A549 (cell line): Measurements from ENCODE around the gene B3GALNT2. TPM values are rescaled to one million over a fixed set of nuclear protein-coding genes. Genes with fewer than 3 reads are reported as not detected.

Source experiments
- ATAC-seq, 2 experiments: fragments of 200-7000 bp in 1 of 2; fragments of >200 bp in 1 of 2; cut with Nextera tagmentation in 1 of 2; cut with Tn5 transposase in 1 of 2; 3 replicates each; pipeline versions ENCODE4 v1.8.0 to v1.9.1; 2018 to 2020; ENCODE audit warnings: mild to moderate bottlenecking in 1 of 2, moderate library complexity in 1 of 2
- CTCF ChIA-PET: fragments of 300-600 bp; sonication (Branson Sonifier 250); formaldehyde crosslinking; extraction: SDS; loops from one replicate; lab custom pipeline; 2021; ENCODE audit warnings: antibody characterized with exemption, inconsistent platforms; lab: Yijun Ruan, JAX
- POLR2A ChIA-PET: fragments of 350-600 bp; formaldehyde crosslinking; extraction: SDS; loops from one replicate; lab custom pipeline; 2021; ENCODE audit warnings: antibody characterized with exemption, inconsistent platforms; lab: Yijun Ruan, JAX
- DNase-seq, 2 experiments: peaks; one replicate each; pipeline versions ENCODE4 v3.0.0 to v3.0.0-alpha.2; 2011 to 2016; ENCODE audit warnings: low read depth in 1 of 2, low spot score in 1 of 2
- FAIRE-seq: peaks from 2 replicates; lab custom pipeline; 2011; peaks lifted over from hg19 to GRCh38; lab: Jason Lieb, UNC
- H3K27ac ChIP-seq, 2 experiments: fragments of >200 bp; sonication (Bioruptor Twin); formaldehyde crosslinking; 3 replicates each; pipeline ENCODE4 v1.5.1; 2016 to 2017
- H3K4me1 ChIP-seq: fragments of >200 bp; sonication (Bioruptor Twin); formaldehyde crosslinking; 3 replicates; pipeline ENCODE4 v1.6.1; 2016
- H3K4me2 ChIP-seq: fragments of >200 bp; sonication (Bioruptor Twin); formaldehyde crosslinking; 3 replicates; pipeline ENCODE4 v1.6.1; 2016
- H3K4me3 ChIP-seq: fragments of >200 bp; sonication (Bioruptor Twin); formaldehyde crosslinking; 3 replicates; pipeline ENCODE4 v1.5.1; 2016
- H3K9me3 ChIP-seq: fragments of >200 bp; sonication (Bioruptor Twin); formaldehyde crosslinking; 3 replicates; pipeline ENCODE4 v1.6.1; 2016
- CEBPB ChIP-seq, 2 experiments: fragments of >200 bp in 1 of 2; sonication (Bioruptor Twin) in 1 of 2; formaldehyde crosslinking in 1 of 2; IDR thresholded peaks; 2 replicates each; pipeline ENCODE4 v1.6.1; 2012 to 2016
- FOSL2 ChIP-seq, 2 experiments: fragments of 450-650 bp in 1 of 2; fragments of >200 bp in 1 of 2; sonication (Bioruptor Twin) in 1 of 2; formaldehyde crosslinking; IDR thresholded peaks; 2 replicates each; pipeline versions ENCODE4 v1.5.0 to v1.6.1; 2016 to 2020; ENCODE audit warnings: mild to moderate bottlenecking in 1 of 2, moderate library complexity in 1 of 2
- HDAC2 ChIP-seq: fragments of 200-600 bp; sonication (generic); IDR thresholded peaks from 2 replicates; pipeline ENCODE4 v1.6.1; 2016
- HEYL ChIP-seq: fragments of 250-450 bp; sonication (Bioruptor Pico); IDR thresholded peaks from 2 replicates; pipeline ENCODE4 v1.8.0; 2021; ENCODE audit warnings: mild to moderate bottlenecking, moderate library complexity
- HOXA7 ChIP-seq: fragments of 250-450 bp; sonication (Bioruptor Pico); IDR thresholded peaks from 2 replicates; pipeline ENCODE4 v1.5.0; 2020; ENCODE audit warnings: mild to moderate bottlenecking, moderate library complexity
- KDM1A ChIP-seq: fragments of 200-600 bp; sonication (generic); IDR thresholded peaks from 2 replicates; pipeline ENCODE4 v1.6.1; 2016; ENCODE audit warnings: low read depth, mild to moderate bottlenecking
- MAZ ChIP-seq: fragments of 150-350 bp; IDR thresholded peaks from 2 replicates; pipeline ENCODE4 v1.6.1; 2014; ENCODE audit warnings: antibody characterized with exemption, low read depth, low read length, borderline replicate concordance
- NFE2L2 ChIP-seq: fragments of 150-350 bp; conservative IDR thresholded peaks from 2 replicates; pipeline ENCODE4 v1.6.1; 2014; ENCODE audit warnings: low read length
- NPAS2 ChIP-seq: fragments of 250-450 bp; sonication (Bioruptor Pico); IDR thresholded peaks from 2 replicates; pipeline ENCODE4 v1.8.0; 2022; ENCODE audit warnings: mild to moderate bottlenecking, moderate library complexity, borderline replicate concordance
- POLR2A ChIP-seq: IDR thresholded peaks from 2 replicates; pipeline ENCODE4 v1.6.1; 2012; ENCODE audit warnings: mild to moderate bottlenecking, low read length
- RAD21 ChIP-seq, 2 experiments: fragments of >200 bp in 1 of 2; sonication (Bioruptor Twin) in 1 of 2; formaldehyde crosslinking in 1 of 2; IDR thresholded peaks in 1 of 2; conservative IDR thresholded peaks in 1 of 2; 2 replicates in 1 of 2; 3 replicates in 1 of 2; pipeline ENCODE4 v1.6.1; 2012 to 2018; ENCODE audit warnings: inconsistent platforms in 1 of 2
- RFX5 ChIP-seq: fragments of 450-650 bp; IDR thresholded peaks from 2 replicates; pipeline ENCODE4 v1.7.1; 2014; ENCODE audit warnings: antibody characterized with exemption, mild to moderate bottlenecking, moderate library complexity
- SMC3 ChIP-seq: fragments of >200 bp; sonication (Bioruptor Twin); formaldehyde crosslinking; IDR thresholded peaks from 3 replicates; pipeline ENCODE4 v1.6.1; 2018; ENCODE audit warnings: inconsistent platforms
- SREBF2 ChIP-seq: fragments of 450-650 bp; IDR thresholded peaks from 2 replicates; pipeline ENCODE4 v1.6.1; 2014; ENCODE audit warnings: mild to moderate bottlenecking, moderate library complexity
- ZC3H11A ChIP-seq: fragments of 450-650 bp; IDR thresholded peaks from 2 replicates; pipeline ENCODE4 v1.6.1; 2014; ENCODE audit warnings: antibody characterized with exemption, mild to moderate bottlenecking
- WGBS: methylation state at CpG from one replicate; pipeline ENCODE4 v1.1.6; 2017; ENCODE audit errors: missing lambda C conversion rate; 5-methylcytosine and 5-hydroxymethylcytosine counted together
- polyA plus RNA-seq, 4 experiments: library from polyadenylated mRNA; depleted of rRNA in 3 of 4; stranded (reverse); fragments of >200 nt; fragmentation: RNase III in 1 of 4; extraction: RNeasy Plus Mini Kit Qiagen cat#74134 plus additional on column Dnase treatment in 1 of 4; gene quantifications; 2 replicates in 3 of 4; 3 replicates in 1 of 4; pipeline ENCODE4 v1.2.3, GENCODE V29; 2011 to 2017
- TF ChIP-seq, protein P1 (sequence below): fragments of 200-600 bp; sonication (generic); IDR thresholded peaks from 2 replicates; pipeline ENCODE4 v1.6.1; 2016; ENCODE audit warnings: antibody characterized with exemption, mild to moderate bottlenecking, moderate library complexity
- TF ChIP-seq, protein P2 (sequence below): fragments of >200 bp; sonication (Bioruptor Twin); formaldehyde crosslinking; IDR thresholded peaks from 2 replicates; pipeline ENCODE4 v1.6.1; 2016
- TF ChIP-seq, protein P3 (sequence below): fragments of 250-450 bp; sonication (Bioruptor Pico); IDR thresholded peaks from 2 replicates; pipeline ENCODE4 v1.5.0; 2021; ENCODE audit warnings: mild to moderate bottlenecking, moderate library complexity, borderline replicate concordance

The B3GALNT2 gene
- polyA plus RNA-seq, 2 of the 4 experiments (the other 2 are of a cell fraction), result 17.3 to 39.6 TPM

DNA sequence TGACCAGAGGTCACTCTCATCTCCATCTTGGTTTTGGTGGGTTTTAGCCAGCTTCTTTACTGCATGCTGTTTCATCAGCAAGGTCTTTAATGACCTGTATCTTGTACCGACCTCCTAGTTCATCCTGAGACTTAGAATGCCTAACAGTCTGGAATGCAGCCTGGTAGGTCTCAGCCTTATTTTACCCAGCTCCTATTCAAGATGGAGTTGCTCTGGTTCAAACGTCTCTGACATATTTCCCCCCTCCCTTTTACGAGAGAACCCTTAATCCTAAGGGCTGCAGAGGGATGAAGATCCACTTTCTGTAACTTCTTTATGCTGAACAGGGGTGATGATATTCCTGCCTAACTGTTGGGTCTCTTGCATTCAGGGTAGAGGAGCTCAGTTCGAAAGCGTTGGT lies 93.8 kb downstream of the B3GALNT2 start (continued):
- no peak for TF ChIP-seq RAD21 (conservative IDR thresholded peaks at IDR 0.05 in 1 of 2, IDR thresholded peaks at IDR 0.05 in 1 of 2)

DNA sequence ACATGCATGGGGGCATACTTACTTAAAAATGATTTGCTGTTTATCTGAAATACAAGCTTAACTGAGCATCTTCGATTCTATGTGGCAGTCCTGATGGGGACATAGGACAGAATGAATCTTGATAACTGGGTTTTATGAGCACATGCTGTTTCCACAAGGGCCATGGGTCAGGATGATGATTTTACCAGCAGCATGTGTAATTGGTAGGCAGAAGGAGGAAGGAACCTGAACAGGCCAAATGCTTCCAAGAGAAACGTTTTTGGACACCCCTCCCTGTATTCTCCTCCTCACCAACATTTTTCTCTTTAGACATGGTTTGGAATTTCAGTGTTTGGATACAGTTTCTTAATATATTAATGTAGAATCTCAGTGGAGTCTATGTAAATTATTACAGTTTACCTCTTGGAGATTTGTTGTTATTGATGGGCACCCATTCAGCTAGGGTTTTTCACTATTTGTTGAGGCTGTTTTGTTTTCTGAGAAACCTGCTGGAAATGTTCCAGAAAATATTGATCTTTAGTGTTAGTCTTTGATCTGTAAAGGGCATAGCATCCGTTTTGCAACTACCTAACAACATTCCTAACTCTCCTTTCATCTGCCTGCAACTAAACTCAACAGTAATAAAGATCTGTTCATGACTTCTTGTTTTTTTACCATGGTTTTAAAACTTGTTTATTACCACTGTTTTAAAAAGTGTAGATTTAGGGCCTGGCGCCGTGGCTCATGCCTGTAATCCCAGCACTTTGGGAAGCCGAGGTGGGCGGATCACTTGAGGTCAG lies 95.0 kb downstream of the B3GALNT2 start:
- DNase-seq (peak in 1 of 2 experiments; percentile 35), FAIRE-seq (peak; percentile 49), ATAC-seq (peak; percentile 9 to 30; a peak in 3 of 6 replicates)
- 0 out of 4 replicates have a peak, but pooled peaks of 1 of the 2 experiments have one; percentile 2 for TF ChIP-seq CEBPB (IDR thresholded peaks at IDR 0.05)
- TF ChIP-seq, protein P1, sequence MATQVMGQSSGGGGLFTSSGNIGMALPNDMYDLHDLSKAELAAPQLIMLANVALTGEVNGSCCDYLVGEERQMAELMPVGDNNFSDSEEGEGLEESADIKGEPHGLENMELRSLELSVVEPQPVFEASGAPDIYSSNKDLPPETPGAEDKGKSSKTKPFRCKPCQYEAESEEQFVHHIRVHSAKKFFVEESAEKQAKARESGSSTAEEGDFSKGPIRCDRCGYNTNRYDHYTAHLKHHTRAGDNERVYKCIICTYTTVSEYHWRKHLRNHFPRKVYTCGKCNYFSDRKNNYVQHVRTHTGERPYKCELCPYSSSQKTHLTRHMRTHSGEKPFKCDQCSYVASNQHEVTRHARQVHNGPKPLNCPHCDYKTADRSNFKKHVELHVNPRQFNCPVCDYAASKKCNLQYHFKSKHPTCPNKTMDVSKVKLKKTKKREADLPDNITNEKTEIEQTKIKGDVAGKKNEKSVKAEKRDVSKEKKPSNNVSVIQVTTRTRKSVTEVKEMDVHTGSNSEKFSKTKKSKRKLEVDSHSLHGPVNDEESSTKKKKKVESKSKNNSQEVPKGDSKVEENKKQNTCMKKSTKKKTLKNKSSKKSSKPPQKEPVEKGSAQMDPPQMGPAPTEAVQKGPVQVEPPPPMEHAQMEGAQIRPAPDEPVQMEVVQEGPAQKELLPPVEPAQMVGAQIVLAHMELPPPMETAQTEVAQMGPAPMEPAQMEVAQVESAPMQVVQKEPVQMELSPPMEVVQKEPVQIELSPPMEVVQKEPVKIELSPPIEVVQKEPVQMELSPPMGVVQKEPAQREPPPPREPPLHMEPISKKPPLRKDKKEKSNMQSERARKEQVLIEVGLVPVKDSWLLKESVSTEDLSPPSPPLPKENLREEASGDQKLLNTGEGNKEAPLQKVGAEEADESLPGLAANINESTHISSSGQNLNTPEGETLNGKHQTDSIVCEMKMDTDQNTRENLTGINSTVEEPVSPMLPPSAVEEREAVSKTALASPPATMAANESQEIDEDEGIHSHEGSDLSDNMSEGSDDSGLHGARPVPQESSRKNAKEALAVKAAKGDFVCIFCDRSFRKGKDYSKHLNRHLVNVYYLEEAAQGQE, result no peak
- POLR2A ChIA-PET, result interaction anchor here (0.6 to 1.4 kb wide), 4 partner anchors 15 to 845 kb away, joined by 3 to 5 read pairs (median 4); partner anchors contain the start of gene GGPS1
- Histone ChIP-seq H3K9me3 (no peaks in the 10 kb centered on the region), H3K27ac (peak overlapping the region; percentile 83 to 85), H3K4me1 (peaks cover 69% of the 10 kb centered on the region), H3K4me3 (no peak overlapping the region; the same call in 2 of the 3 replicates), H3K4me2 (peak overlapping the region; percentile 74)
- CTCF ChIA-PET, result interaction anchor here (1.1 to 1.2 kb wide), 2 partner anchors 8 to 44 kb away, joined by 3 to 4 read pairs; no protein-coding TSS in a partner anchor
- WGBS, result 52% methylated on average over 7 of the region's 7 CpGs

DNA sequence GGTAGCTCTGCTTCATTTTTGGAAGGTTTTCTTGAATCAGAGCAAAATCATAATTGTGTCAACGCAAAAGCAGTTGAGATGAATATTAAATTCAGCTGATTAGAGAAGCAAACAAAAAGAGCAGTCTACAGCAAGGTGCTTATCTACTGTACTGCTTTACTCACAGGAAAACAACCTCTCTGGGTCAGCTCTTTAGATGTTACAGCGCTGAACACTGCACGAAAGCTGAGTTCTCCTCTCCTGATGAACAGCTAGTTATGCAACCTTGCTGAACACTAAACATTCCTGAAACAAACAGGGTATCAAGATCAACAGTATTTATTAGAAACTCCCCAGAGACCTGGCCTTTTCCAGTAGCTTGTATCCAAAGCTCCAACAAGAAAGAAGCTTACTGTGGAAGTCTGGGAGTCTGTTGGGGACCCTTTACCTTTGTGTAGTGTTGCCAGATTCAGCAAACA lies 95.7 kb downstream of the B3GALNT2 start:
- DNase-seq (peak in 1 of 2 experiments; percentile 33), FAIRE-seq (no peak), ATAC-seq (peak; percentile 45 to 47; a peak in 4 of 6 replicates)
- POLR2A ChIA-PET, result interaction anchor here (0.6 to 1.4 kb wide), 3 partner anchors 61 to 844 kb away, joined by 3 to 5 read pairs (median 4); partner anchors contain the start of gene GGPS1
- H3K4me1 ChIP-seq, result peaks cover 76% of the 10 kb centered on the region
- no peaks in the 10 kb centered on the region for H3K9me3 ChIP-seq
- 21% methylated on average over 3 of the region's 3 CpGs for WGBS
- H3K27ac ChIP-seq, result peak overlapping the region; percentile 83 to 85
- TF ChIP-seq CEBPB (IDR thresholded peaks at IDR 0.05) (peak in 1 of 2 experiments; percentile 76; a peak in 2 of 4 replicates), RFX5 (no peak)
- CTCF ChIA-PET, result interaction anchor here (1.1 to 1.2 kb wide), 2 partner anchors 8 to 43 kb away, joined by 3 to 4 read pairs; no protein-coding TSS in a partner anchor
- H3K4me2 ChIP-seq, result peak overlapping the region; percentile 74
- no peak overlapping the region; the same call in 2 of the 3 replicates for H3K4me3 ChIP-seq

DNA sequence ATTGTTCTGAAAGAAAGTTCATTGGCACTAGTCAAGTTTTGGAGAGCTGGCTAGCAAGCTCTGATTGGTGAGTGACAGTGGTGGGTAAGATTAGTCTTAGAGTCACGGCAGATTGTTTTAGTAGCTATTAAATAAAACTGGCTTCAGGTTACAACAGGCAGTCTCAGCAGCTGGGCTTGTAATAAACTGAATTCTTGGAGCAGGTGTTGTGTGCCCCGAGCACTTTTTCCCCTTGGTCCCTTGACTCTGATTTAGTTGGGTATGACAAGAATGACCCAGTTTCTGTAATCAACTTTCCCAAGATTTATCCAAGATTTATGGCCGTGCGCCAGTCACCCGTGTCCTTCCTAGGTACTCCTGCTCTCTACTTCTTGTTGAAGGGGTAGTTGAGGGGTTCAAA lies 96.8 kb downstream of the B3GALNT2 start:
- H3K27ac ChIP-seq, result peak overlapping the region; percentile 83 to 85
- ATAC-seq, result no peak
- WGBS, result 59% methylated on average over 5 of the region's 5 CpGs
- CTCF ChIA-PET, result no interaction called here
- no peak for DNase-seq
- TF ChIP-seq SMC3, result no peak
- no peak for TF ChIP-seq FOSL2 (IDR thresholded peaks at IDR 0.05)
- TF ChIP-seq FOSL2 (CRISPR knock-in tag; IDR thresholded peaks at IDR 0.05), result no peak
- TF ChIP-seq POLR2A, result no peak
- TF ChIP-seq MAZ, result no peak
- no peak for TF ChIP-seq RFX5
- TF ChIP-seq KDM1A, result no peak
- no peak for TF ChIP-seq HOXA7
- TF ChIP-seq NFE2L2, result no peak
- no peak for TF ChIP-seq ZC3H11A
- TF ChIP-seq HDAC2, result no peak
- TF ChIP-seq HEYL (CRISPR knock-in tag), result no peak
- no peak for TF ChIP-seq SREBF2
- TF ChIP-seq NPAS2 (CRISPR knock-in tag), result no peak
- TF ChIP-seq, protein P2, sequence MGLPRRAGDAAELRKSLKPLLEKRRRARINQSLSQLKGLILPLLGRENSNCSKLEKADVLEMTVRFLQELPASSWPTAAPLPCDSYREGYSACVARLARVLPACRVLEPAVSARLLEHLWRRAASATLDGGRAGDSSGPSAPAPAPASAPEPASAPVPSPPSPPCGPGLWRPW, result no peak
- TF ChIP-seq, protein P3, sequence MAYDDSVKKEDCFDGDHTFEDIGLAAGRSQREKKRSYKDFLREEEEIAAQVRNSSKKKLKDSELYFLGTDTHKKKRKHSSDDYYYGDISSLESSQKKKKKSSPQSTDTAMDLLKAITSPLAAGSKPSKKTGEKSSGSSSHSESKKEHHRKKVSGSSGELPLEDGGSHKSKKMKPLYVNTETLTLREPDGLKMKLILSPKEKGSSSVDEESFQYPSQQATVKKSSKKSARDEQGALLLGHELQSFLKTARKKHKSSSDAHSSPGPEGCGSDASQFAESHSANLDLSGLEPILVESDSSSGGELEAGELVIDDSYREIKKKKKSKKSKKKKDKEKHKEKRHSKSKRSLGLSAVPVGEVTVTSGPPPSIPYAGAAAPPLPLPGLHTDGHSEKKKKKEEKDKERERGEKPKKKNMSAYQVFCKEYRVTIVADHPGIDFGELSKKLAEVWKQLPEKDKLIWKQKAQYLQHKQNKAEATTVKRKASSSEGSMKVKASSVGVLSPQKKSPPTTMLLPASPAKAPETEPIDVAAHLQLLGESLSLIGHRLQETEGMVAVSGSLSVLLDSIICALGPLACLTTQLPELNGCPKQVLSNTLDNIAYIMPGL (CRISPR knock-in tag), result no peak
- TF ChIP-seq, all 56 proteins: peak for 0
- peak overlapping the region; percentile 74 for H3K4me2 ChIP-seq
- POLR2A ChIA-PET, result interaction anchor here (0.9 kb wide), 1 partner anchor 40 kb away, joined by 3 read pairs; the partner anchor contains the start of gene TBCE
- H3K9me3 ChIP-seq, result no peaks in the 10 kb centered on the region
- peaks cover 85% of the 10 kb centered on the region for H3K4me1 ChIP-seq
- no peak overlapping the region for H3K4me3 ChIP-seq
- no peak for FAIRE-seq
